Measurements from ENCODE around the gene DDX1.

DNA sequence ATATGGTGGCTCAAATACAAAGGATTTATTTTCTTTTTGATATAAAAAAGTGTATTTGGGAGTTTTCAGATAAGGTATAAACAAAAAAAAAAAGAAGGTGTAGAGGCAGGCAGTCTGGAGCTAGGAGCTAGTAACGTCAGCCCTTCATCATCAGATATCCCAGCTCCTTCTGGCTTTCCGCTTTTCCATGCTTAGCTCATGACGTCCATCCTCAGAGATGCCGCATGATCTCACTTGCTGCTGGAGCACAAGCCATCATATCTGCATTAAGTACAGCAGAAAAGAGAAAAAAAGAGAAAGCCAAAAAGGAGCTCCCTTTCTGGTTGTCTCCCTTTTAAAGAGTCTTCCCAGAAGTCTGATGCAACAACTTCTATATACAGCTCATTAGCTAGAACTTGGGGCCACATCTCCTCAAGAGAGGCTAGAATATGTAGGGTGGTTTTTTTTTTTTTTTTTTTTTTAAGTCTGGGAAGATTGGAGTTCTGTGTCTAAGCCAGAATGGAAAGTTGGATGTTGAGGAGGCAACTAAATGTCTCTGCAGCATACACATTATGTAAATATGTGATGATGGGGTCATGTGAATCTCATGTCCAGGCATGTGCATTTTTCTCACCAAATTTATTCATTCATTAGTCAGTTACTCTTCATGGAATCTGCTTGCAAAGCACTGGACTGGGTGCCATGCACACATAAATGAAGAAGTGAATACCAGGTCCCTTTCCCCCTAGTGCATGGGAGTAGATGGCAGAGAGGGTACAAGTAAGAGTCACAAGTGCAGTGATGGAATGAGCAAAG lies 52.3 kb downstream of the DDX1 start:
- TF ChIP-seq, protein P1, sequence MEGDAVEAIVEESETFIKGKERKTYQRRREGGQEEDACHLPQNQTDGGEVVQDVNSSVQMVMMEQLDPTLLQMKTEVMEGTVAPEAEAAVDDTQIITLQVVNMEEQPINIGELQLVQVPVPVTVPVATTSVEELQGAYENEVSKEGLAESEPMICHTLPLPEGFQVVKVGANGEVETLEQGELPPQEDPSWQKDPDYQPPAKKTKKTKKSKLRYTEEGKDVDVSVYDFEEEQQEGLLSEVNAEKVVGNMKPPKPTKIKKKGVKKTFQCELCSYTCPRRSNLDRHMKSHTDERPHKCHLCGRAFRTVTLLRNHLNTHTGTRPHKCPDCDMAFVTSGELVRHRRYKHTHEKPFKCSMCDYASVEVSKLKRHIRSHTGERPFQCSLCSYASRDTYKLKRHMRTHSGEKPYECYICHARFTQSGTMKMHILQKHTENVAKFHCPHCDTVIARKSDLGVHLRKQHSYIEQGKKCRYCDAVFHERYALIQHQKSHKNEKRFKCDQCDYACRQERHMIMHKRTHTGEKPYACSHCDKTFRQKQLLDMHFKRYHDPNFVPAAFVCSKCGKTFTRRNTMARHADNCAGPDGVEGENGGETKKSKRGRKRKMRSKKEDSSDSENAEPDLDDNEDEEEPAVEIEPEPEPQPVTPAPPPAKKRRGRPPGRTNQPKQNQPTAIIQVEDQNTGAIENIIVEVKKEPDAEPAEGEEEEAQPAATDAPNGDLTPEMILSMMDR (optimal IDR thresholded peaks at IDR 0.05 in 1 of 3, IDR thresholded peaks at IDR 0.05 in 1 of 3, conservative IDR thresholded peaks at IDR 0.05 in 1 of 3; ENCODE audit: extremely low read depth in 1 of 3, insufficient read depth in 2 of 3, low read length in 3 of 3): no peak
- no peak for TF ChIP-seq EZH2 (IDR thresholded peaks at IDR 0.05; ENCODE audit: low read length)

Measured in keratinocyte (primary cell).